HG03097 (cell line): ENCODE data around the gene KIAA1549.
"Not testable (repeated sequence)": the region's sequence is repeated elsewhere in the genome, so short reads cannot be mapped to it uniquely, and the experiment has no call there.

Experiments used
- ATAC-seq: cut with Tn5 transposase; IDR thresholded peaks from one replicate; pipeline ENCODE4 v1.9.1; 2021; ENCODE audit not compliant: unreplicated experiment, low FRiP score

The KIAA1549 gene

DNA sequence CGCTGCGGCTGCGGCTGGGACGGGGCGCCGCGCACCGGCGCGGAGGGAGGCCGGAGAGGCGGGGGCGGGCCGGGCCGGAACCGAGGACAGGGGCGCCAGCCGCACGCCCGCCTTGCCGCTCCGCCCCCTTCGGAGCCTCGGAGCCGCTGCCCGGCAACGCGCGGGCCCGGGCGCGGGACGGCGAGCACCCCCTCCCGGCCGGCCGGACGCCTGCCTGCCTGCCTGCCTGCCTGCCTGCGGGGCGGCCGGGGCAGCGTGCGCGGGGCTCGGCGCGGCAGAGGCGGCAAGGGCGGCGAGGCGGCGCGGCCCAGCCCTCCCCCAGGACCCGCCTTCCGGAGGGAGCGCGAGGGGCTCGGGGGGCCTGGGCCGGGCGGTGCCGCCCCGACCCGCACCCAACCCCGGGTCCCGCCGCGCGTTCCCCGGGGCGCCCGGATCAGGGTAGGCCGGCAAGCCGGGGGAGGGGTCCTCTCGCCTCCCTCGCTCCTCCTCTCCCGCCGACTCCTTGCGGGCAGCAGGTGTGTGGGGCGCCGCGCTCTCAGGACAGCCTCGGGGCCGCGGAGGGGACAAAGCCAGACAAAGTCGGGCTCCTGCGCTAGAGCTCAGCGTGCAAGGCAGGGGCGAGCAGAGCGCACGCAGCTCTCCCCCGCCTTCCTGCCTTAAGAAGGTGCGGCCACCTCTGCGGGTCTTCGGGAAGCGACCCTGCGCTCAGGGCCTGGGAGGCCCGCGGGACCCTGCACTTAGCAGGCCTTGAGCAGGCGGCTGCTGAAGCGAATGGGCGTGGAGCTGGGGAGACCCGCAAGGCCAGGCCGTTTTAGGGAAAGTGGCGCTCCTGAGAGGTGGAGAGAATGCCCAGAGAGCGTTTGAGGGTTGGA is at the start of gene KIAA1549:
Gene KIAA1549 (minus strand): TSS at position 58 of the 872 bp plus-strand sequence. CDS start 120 bp downstream, outside the sequence.
- peak; percentile 78 for ATAC-seq

DNA sequence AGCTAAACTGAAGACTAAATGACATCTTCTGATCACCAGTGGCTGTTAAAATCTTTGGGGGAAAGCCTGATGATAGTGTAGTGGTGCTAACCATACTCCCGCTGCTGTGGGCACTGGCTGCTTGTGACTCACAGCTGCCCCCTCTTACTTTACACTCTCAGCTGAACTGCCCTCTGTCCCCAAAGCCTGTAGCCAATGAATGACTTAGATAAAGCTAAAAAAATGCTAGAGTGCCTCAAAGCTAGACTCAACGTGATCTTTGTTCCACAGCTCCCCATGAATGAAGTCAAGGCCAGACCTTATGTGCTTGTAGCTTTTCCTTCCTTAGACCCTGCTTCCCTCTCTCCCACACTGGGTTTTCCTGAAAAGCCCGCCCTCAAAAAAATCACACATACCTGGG is 48.2 kb upstream of the KIAA1549 start:
- ATAC-seq, result no peak

DNA sequence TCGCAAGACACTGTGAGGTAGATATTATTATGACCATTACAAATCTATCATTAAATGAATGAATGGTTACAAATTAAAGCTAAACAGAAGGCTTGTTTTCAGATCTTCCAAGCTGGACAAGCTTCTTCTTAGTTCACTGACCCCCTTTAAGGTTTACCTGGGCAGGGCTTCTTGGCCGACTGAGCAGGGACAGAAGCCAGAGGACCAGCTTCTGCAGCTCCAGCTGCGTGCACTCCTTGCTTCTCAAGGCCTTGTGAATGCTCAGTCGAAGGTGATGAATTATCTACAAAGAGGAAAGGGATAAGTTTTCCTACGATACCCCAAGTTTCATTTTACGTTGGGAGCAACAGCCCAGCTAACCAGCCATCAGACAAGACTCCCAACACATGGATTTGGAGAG is 45.4 kb upstream of the KIAA1549 start:
- ATAC-seq, result no peak

DNA sequence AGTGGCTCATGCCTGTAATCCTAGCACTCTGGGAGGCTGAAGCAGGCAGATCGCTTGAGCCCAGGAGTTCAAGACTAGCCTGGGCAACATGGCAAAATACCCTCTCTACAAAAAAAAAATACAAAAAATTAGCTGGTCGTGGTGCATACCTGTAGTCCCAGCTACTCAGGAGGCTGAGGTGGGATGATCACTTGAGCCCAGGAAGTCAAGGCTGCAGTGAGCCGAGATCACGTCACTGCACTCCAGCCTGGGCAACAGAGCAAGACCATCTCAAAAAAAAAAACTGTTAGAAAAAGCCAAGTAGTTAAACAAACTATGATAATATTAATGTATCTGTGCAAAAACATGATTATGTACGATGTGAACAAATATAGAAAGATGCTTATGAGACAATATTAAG is 44.7 kb upstream of the KIAA1549 start:
- not testable (repeated sequence) for ATAC-seq

DNA sequence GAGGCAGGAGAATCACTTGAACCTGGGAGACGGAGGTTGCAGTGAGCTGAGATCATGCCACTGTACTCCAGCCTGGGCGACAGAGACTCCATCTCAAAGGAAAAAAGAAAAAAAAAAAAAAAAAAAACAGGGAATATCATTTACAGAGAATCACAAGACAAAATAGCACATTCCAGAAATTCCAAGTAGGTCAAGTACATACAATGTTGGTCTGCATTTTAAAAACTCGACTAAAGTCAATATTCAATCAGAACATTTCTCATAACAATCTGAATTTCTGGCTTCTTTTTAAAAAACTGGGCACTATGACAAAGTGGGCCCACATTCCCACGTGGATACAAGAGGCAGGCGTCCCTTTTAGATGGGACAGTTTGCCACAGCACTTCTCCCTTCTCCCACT is 41.9 kb upstream of the KIAA1549 start:
- no peak for ATAC-seq

DNA sequence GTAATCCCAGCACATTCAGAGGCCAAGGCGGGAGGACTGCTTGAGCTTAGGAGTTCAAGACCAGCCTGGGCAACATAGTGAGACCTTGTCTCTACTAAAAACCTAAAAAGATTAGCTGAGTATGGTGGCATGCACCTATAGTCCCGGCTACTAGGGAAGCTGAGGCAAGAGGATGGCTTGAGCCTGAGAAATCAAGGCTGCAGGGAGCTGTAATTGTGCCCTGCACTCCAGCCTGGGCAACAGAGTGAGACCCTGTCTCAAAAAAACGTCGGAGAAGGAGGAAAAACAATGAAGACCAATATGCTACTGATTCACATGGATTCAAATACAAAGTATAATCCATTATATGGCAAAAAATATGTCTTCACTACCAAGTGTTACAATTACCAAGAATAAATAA is 41.1 kb upstream of the KIAA1549 start:
- no peak for ATAC-seq

DNA sequence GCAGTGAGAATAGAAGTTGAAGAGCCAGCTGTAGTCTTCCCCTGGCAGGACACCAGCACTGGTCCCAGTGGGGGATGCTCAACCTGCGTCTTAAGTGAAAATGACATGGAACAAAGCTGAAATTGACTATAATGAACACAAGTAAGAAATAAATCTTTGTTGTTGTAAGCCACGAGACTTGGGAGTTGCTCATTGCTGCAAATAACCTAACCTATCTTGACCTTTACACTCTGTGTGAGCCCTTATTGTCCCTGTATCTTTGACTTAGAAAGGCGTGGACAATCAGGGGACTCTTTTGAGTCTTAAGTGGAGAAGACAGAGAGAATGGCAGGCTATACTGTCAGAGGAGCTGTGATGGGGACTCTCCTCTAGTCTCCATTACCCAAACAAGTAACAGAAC is 37.7 kb upstream of the KIAA1549 start:
- ATAC-seq, result no peak

DNA sequence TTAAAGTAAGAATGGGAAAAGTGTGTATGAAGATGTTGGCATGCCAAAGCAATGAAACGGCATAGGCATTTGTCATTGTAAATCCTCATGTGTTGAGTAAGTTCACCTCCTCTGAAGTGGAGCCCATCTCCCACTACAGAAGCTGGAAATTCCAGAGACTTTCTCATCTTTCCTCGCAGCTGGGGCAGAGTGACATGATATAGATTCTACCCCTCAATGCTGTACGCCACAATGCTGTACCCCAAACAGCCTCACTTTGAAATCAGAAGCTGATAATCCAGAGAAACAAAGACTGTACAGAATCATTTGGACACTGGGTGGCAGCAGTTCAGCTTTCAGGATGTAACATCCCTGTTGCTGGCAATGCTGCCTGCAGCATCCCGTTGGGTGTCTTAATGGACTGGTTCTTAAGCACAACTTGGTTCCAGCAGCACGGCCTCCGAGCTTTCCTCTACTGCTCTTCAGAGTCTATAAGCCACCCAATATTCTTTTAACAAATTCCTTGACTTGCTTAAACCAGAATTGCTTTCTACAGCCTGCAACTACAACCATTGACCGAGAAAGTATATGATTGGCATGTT is 35.8 kb upstream of the KIAA1549 start:
- peak; percentile 81 for ATAC-seq

DNA sequence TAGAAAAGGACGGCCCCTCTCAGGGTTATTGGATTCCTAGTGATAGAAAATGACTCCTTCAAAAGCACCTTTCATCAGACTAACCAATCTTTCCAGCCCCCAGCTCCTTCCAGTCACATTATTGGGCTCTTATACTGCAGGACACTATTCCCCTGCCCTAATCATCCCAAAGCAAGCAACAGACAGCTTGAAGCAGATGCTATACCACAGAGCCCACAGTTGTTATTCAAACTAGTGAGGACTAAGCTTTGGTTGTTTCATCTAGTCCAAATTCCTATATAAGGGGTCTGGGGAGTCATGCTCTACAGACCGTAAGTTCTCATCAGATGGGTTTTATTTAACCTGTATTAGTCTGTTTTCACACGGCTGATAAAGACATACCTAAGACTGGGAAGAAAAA is 30.2 kb upstream of the KIAA1549 start:
- ATAC-seq, result no peak

DNA sequence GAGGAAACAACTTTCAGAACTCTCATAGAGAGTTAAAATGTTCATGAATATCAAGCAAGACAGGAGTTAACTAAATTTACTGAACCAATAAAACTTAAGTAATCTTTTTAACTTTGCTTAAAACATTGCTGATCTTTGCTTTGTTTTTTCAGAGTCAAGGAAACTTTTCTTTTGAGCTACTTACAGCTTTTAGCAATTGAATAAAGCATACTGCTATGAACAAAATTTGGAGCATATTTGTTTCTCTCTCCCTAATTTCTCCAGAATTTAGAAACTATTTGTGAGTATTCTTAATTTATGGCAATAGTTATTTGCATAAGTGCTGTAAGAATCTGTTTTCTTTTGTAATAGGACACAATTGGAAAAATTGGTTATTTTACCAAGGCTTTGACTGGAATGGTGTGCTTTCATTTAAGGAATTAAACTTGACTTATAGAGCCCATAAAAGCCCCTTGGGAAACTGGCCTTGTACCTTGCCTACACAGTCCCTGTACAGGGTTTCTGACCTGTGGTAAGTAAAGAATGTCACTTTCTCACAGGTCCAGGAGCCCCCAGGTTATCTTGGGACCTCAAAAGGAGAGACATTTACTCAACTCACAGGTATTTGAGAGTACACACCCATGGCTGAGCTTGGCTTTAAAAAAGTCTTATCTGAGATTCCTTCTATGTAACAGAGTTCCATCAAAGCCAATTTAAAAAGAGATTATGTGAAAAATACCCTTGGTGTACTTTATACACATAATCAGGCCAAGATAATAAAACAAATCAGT is 23.3 kb upstream of the KIAA1549 start:
- ATAC-seq, result no peak

DNA sequence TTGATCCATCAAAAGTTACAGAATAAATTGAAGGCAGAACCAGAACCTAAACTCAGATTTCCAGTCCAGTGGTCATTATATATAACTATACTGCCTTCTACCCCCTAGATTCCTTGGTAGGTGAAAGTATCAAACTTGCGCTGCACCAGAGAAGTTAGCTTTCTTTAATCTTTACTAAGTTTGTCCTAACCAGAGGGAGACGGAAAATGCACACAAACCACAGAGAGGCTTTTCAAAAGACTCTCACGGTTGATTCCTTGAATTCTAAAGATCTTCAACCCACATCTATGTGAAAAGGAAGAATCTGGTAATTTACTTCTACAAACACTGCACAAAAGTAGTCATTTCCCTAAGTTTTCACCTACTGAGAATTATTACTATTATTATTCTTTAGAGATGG is 18.2 kb upstream of the KIAA1549 start:
- ATAC-seq, result no peak

DNA sequence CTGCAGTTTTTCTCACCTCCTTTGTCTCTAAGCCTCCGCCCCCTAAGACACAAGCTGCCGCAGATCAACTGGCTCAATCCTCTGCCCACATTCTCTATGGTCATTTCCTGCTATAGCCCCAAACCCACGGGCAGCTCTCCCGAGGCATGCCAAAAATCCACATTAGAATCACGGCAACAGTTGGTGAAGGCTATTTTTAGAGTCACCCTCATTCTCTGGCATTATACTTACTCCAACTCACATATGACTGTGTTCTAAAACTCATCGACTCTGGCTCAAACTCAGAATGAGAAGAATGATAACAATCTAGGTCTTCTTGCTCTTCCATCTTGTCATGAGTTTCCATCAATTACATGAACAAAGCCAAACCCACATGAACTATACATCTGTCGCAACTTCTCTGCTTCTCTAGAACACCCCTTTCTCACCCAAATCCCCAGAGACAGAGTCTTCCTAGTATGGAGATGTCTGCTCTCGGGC is 10.9 kb upstream of the KIAA1549 start:
- ATAC-seq, result no peak

DNA sequence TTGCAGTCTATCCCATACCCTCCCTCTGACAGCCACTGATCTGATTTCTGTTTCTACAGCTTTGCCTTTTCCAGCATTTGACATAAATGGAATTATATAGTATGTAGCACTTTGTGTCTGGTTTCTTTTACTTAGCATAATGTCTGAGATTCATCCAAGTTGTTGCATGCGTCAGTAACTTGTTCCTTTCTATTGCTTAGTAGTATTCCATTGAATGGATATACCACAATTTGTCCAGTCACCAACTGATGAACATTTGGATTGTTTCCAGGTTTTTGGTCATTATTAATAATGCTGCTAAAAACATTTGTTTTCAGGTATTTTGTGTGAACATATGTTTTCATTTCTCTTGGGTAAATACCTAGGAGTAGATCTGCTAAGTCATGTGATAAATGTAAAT is 6.5 kb upstream of the KIAA1549 start:
- ATAC-seq, result no peak

DNA sequence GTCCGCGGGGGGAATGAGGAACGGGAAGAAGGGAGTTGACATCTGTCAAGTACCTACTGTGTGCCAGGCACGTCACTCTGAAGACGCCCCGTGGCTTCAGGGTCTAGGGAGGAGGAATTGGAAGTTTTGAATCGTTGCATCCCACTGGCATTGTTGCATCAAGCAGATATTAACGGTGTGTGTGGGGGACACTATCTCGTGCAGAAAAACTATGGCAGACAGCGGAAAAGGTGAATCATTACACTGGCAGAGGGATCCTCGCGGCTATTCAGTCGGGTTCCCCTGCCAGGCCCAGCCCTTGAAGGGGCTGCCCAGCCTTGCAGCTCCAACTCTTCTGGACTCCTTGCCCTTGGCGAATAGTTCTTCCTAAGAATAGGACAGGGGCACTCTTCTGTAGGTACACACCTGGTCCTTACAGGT is 1.0 kb upstream of the KIAA1549 start:
- no peak for ATAC-seq

DNA sequence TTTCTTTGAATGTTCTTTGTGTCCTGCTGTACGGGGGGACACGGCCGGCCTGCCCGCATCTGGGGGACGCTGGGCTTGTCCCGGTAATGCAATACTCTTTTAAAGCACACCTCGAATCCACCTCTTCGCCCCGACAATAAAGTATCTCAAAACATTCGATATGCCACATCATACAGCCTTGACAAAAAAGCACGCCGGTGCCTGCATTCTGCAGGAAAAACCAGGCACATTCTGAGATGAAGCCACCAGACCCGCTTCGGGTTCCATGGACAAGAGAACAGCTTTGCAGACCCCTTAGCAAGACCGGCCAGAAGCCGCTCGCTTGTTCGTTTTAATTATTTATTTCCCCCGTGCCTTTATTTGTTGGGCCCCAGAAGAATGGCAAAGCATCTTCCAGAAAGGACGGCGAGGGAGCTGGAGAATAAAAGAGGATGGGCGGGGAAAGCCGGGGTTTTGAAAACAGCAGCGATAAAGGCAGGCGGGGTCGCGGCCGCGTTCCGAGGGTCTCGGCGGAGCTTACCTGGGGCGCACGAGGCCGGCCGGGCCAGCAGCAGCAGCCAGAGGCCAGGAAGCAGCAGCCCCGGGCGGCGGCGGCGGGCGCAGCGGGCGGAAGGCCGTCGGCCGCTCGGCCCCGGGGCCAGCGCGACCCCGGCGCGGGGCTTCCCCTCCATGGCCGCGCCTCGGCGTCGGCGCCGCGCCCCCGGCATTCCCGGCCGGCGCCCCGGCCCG is 462 bp downstream of the KIAA1549 start:
- ATAC-seq, result peak; percentile 37

DNA sequence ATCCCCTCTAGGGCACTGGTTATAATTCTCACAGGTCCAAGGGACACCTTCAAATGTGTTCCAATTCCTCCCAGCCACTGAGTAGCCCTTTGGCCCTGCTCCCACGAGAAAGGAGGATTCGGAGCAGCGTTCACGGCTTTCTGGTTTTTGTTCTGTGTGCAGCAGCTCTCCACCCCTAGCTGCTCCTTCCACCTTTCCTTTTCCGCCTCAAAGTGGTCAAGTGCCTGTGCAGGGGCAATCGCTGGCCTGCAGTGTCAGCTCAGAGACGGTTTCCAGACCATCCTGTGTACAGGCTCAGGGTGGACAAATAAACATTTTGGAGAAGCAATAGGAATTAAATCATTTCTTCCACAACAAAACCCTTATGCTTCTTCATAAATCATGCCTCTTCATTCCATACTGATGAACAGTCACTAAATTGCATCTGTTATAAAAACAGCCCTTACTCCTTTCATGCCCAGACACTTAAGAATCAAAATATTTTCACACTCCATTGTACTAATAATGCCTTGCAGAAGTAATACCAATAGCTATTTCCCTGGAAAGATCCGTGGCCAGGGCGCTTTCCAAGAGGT is 1.1 kb downstream of the KIAA1549 start:
- no peak for ATAC-seq

DNA sequence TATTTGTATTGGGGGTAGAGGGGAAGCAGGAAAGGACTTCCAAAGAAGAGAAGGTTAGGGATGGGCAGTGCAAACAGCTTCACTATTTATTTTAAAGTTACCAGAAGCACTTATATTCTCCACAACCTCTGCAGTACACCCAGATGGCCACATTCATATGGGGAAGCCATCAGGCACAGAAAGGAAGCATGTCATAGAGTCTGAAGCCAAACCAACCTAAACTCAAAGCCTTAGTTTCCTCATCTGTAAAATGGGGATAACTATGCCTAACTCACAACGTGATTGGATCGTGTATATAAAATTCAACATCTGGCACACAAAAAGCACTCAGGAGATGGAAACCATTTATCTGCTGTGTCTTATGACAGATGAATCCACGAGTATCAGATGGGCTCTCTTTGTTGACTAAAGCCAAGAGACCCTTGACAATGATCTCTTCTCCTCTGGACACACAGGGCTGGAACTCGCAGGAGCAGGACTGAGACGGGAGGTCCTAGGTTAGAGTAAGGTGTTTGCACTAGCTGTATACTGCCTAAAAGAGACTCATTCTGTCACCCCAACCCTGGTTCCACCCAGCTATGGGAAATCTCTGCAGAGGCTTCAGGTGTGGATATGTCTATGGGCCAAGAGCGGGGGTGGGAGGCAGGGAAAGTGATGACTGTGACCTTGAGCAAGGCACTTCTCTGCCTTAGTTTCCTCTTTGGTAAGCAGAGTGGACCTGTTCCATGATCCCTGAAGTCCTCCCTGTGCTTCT is 1.8 kb downstream of the KIAA1549 start:
- ATAC-seq, result no peak

DNA sequence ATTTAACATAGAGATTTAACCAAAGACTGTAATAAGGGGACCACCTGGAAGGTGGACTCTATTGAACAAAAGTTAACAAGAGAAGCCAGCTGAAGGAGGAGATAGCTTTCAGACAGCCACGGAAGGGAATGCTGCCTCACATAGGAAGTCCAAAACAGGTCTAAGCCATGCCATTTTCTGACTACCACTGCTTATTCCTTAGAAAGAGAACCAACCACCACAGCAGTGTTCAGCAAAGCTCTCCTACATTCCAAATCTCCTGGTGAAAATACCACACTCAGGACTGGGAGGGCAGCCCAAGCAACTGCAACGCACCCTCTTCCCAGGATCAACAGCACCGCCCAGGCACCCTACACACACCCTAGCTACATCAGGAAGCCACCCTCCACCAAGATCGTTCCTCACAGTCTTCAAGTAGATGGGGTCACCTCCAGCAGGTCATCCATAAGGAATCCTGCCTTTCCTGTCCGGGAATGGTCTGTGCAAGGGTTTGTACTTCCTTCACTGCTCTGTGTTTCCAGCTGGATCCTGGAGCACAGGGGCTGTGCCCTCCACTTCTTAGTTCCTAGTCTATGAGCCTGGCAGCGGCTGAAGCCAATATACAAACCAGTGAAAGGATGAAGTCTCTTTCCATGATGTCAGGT is 2.5 kb downstream of the KIAA1549 start:
- ATAC-seq, result no peak

DNA sequence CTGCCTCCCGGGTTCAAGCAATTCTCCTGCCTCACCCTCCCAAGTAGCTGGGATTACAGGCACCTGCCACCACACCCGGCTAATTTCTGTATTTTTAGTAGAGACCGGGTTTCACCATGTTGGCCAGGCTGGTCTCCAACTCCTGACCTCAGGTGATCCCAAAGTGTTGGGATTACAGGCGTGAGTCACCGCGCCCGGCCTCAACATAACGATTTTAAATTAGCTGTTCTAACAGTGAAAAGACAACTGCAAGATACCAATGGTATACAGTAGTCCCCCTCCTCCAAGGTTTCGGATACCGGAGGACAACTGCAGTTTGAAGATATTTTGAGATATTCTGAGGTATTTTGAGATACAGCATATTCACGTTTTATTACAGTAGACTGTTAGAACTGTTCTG is 5.0 kb downstream of the KIAA1549 start:
- not testable (repeated sequence) for ATAC-seq
